GM19238 (cell line): ENCODE results near the gene TDP2.

Experiments
- DNase-seq: peaks from one replicate; pipeline ENCODE4 v3.0.0; 2011; ENCODE audit warnings: low spot score; ENCODE audit not compliant: insufficient read length

The TDP2 gene

DNA sequence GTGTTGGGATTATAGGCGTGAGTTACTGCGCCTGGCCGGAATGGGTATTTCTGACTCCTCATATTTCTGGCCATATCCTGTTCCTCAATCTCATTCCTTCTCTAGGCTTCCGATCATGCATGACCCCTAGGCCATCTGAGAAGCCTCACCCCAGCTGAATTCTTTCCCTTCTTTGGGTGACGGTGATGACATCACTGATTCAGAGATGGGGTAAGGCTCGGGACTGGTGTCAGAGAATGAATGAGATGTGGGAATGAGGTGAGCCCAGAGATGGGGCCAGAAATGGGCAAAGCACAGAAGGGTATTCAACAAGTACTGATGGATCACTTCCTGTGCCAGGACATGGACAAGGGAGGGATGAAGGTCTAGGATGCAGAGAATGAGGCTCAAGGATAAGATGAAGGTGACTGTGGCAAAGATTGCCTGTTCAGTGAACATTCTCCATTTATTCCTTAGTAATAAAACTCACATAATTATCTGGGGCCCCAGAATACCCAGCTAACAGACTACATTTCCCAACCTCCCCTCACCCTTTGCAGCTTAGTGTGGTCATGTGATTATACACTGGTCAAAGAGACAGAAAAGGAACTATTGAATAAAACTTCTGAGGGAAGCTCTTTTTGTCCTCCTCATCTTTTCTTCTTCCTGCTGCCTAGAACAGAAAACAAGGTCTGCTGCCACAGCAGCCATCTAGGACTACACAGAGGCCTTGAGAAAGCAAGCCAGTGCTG, 60.3 kb downstream of the TDP2 start:
- DNase-seq: no peak

DNA sequence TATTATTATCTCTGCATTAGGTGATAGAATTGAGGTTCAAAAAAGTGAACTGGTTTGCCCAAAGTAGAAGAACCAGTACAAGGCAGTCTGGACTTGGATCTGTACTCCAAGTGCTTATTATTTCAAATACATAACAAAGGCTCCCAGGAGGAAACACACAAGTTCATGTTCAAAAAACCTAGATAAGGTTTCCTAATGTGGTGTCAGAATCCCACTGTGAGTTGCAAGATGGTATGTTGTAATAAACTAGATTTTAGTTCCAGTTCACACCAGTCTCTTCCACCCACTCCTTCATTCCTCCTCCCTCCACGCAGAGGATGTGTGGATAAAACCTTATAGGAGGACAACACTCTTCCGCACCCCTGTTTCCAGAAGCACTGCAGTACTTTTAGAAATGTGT, 63.5 kb downstream of the TDP2 start:
- DNase-seq: no peak

DNA sequence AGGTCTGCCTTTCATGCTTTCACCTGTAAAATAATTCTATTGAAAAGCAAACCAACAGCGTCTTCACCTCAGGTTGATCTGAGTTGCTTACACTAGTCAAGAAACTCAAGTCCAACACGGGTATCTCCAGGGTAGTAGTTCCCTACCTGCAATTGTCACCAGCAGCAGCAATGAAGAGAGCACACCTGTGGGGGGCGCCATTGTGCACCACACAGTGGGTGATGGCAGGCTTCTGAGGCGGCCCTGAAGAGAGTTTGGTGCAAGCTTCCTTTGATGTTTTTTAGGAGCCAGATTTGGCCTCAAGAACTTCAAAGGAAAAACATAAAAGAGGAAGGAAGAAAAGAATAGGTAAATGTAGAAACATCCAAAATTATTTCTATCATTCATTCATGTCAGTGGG, 65.8 kb downstream of the TDP2 start:
- no peak for DNase-seq
